Left lung (tissue), 10 donors: ENCODE results near the gene ATXN7L3. TPM values are rescaled to one million over a fixed set of nuclear protein-coding genes. Genes with fewer than 3 reads are reported as not detected.

ENCODE experiments used
- ATAC-seq: fragments of 200-7000 bp; cut with Tn5 transposase; one replicate; pipeline ENCODE4 v1.9.1; 2020; ENCODE audit warnings: moderate library complexity
- DNase-seq, 4 donors: peaks; one replicate each; pipeline ENCODE4 v3.0.0-alpha.2; 2013 to 2020
- H3K27ac ChIP-seq, 2 donors: fragments of 200-600 bp; sonication (generic) in 1 of 2; one replicate each; pipeline versions ENCODE4 v1.5.0 to v1.8.0; 2020 to 2021
- H3K27me3 ChIP-seq, 2 donors: fragments of 200-600 bp; sonication (generic) in 1 of 2; one replicate each; pipeline versions ENCODE4 v1.5.0 to v1.8.0; 2020 to 2021
- H3K36me3 ChIP-seq, 2 donors: fragments of 200-600 bp; sonication (generic) in 1 of 2; one replicate each; pipeline versions ENCODE4 v1.5.0 to v1.8.0; 2020 to 2021
- H3K4me1 ChIP-seq, 2 donors: fragments of 200-600 bp; one replicate each; pipeline ENCODE4 v1.8.0; 2021
- H3K4me3 ChIP-seq, 2 donors: fragments of 200-600 bp; sonication (generic) in 1 of 2; one replicate each; pipeline versions ENCODE4 v1.5.0 to v1.8.0; 2020 to 2021; ENCODE audit warnings: mild to moderate bottlenecking in 1 of 2
- H3K9me3 ChIP-seq, 2 donors: fragments of 200-600 bp; sonication (generic) in 1 of 2; one replicate each; pipeline versions ENCODE4 v1.5.0 to v1.8.0; 2020 to 2021
- intact Hi-C, 2 donors: fragments of 100-400 bp; cut with DNase I; formaldehyde crosslinking; loops; one replicate each; pipeline versions ENCODE4 v1.11.2 to v1.14.2; 2022
- polyA plus RNA-seq, 6 donors: library from polyadenylated mRNA; unstranded; fragments of 120-200 nt; gene quantifications; one replicate each; pipeline ENCODE4 v1.2.1, GENCODE V29; 2013; ENCODE audit not compliant: insufficient read length in 6 of 6
- total RNA-seq, 2 donors: library from RNA; stranded (reverse); fragmentation: NEBNext Ultra II Directional; extraction: Animal tissue kit (Norgen Biotek cat#: 25700); gene quantifications; one replicate each; pipeline ENCODE4 v1.2.1, GENCODE V29; 2021
- TF ChIP-seq, protein P1 (sequence below), 2 donors: fragments of 200-600 bp; sonication (generic) in 1 of 2; IDR thresholded peaks; one replicate each; pipeline versions ENCODE4 v1.5.0 to v1.8.0; 2021; ENCODE audit warnings: antibody characterized with exemption in 2 of 2
- donor health status: DM: no; HTN: yes; CAD: no.
- donor health status: DM: no; HTN: no; CAD: no.

Gene ATXN7L3
- total and polyA plus RNA-seq, 8 donors: 51.3 to 81.8 (median 62.5) TPM

- H3K4me3 ChIP-seq: peak overlapping the region; percentile 67 to 80
- H3K27me3 ChIP-seq: no peaks in the 10 kb centered on the region
- H3K27ac ChIP-seq: peak overlapping the region; percentile 33 to 96
- intact Hi-C loops: loop anchor here in 1 of 2 donors (10.0 kb wide), 1 partner anchor 107 kb away; the partner anchor contains the start of gene SLC25A39
- TF ChIP-seq, protein P1, sequence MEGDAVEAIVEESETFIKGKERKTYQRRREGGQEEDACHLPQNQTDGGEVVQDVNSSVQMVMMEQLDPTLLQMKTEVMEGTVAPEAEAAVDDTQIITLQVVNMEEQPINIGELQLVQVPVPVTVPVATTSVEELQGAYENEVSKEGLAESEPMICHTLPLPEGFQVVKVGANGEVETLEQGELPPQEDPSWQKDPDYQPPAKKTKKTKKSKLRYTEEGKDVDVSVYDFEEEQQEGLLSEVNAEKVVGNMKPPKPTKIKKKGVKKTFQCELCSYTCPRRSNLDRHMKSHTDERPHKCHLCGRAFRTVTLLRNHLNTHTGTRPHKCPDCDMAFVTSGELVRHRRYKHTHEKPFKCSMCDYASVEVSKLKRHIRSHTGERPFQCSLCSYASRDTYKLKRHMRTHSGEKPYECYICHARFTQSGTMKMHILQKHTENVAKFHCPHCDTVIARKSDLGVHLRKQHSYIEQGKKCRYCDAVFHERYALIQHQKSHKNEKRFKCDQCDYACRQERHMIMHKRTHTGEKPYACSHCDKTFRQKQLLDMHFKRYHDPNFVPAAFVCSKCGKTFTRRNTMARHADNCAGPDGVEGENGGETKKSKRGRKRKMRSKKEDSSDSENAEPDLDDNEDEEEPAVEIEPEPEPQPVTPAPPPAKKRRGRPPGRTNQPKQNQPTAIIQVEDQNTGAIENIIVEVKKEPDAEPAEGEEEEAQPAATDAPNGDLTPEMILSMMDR (IDR thresholded peaks at IDR 0.05): no peak
- no peaks in the 10 kb centered on the region for H3K9me3 ChIP-seq
- peaks cover 0 to 44% of the 10 kb centered on the region in 2 donors for H3K36me3 ChIP-seq
- DNase-seq: no peak
- peaks cover 22 to 46% of the 10 kb centered on the region in 2 donors for H3K4me1 ChIP-seq
- ATAC-seq: no peak
These were observed 18.2 kb upstream of the ATXN7L3 start for GRCh38 chr17:44217738-44218343.

DNA sequence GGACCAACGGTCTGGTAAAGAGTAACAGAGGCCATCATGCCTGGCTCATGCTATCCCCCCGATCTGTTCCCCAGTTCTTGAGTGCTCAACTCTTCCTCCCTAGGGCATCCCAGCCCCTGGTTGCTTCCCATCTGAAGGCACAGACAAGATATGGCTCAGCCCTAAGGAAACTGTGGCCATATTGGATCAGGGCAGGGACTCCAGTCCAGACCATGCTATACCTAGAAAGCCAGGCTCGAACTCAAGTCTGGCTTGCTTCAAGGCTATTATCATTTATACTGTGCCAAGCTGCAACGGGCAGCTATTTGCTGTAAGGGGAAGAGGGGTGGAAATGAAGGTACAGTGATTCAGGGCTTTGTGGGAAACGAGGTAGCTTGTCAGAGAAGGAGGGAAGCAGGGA, 17.0 kb upstream of the ATXN7L3 start:
- Histone ChIP-seq H3K27ac (no peak overlapping the region), H3K27me3 (no peaks in the 10 kb centered on the region), H3K9me3 (no peaks in the 10 kb centered on the region), H3K4me3 (no peak overlapping the region), H3K4me1 (peaks cover 16 to 34% of the 10 kb centered on the region in 2 donors), H3K36me3 (peaks cover 0 to 54% of the 10 kb centered on the region in 2 donors)
- intact Hi-C loops: loop anchor here in 1 of 2 donors (10.0 kb wide), 1 partner anchor 108 kb away; the partner anchor contains the start of gene SLC25A39
- no peak for DNase-seq
- ATAC-seq: no peak
- TF ChIP-seq, protein P1 (IDR thresholded peaks at IDR 0.05): no peak

GRCh38 chr17:44216173-44216572, 16.5 kb upstream of the ATXN7L3 start:
- no peak for DNase-seq
- no peaks in the 10 kb centered on the region for H3K27me3 ChIP-seq
- H3K9me3 ChIP-seq: no peaks in the 10 kb centered on the region
- H3K4me1 ChIP-seq: peaks cover 16 to 34% of the 10 kb centered on the region in 2 donors
- H3K36me3 ChIP-seq: peaks cover 0 to 60% of the 10 kb centered on the region in 2 donors
- H3K4me3 ChIP-seq: no peak overlapping the region
- intact Hi-C loops: loop anchor here in 1 of 2 donors (10.0 kb wide), 1 partner anchor 109 kb away; the partner anchor contains the start of gene SLC25A39
- ATAC-seq: no peak
- H3K27ac ChIP-seq: no peak overlapping the region
- TF ChIP-seq, protein P1 (IDR thresholded peaks at IDR 0.05): no peak

DNA sequence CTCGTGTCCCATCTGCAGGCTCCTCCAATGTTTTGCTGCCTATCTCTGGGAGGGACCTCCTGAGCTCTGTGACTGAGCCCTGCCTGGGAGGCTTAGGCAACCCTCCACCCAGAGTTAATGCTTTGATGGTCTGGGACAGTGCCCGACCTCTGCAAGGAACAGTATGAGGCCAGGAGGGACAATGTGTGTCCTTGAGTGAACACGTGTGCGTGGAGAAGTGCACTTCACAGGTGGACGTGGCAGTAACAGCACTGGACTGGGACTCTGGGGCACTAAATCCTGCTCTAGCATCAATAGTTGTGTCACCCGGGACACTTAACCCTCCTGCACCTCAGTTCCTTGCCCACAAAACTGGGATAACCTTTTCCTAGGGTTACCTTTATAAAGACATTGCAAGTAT, 15.2 kb upstream of the ATXN7L3 start:
- peaks cover 0 to 71% of the 10 kb centered on the region in 2 donors for H3K36me3 ChIP-seq
- TF ChIP-seq, protein P1 (IDR thresholded peaks at IDR 0.05): no peak
- no peaks in the 10 kb centered on the region for H3K27me3 ChIP-seq
- H3K4me3 ChIP-seq: no peak overlapping the region
- ATAC-seq: no peak
- H3K9me3 ChIP-seq: no peaks in the 10 kb centered on the region
- intact Hi-C loops: loop anchor here (5.0 to 10.0 kb wide), 2 partner anchors 110 to 112 kb away; partner anchors contain the start of gene SLC25A39 (in 1 of the 2)
- H3K27ac ChIP-seq: no peak overlapping the region
- no peak for DNase-seq
- peaks cover 24 to 44% of the 10 kb centered on the region in 2 donors for H3K4me1 ChIP-seq

DNA sequence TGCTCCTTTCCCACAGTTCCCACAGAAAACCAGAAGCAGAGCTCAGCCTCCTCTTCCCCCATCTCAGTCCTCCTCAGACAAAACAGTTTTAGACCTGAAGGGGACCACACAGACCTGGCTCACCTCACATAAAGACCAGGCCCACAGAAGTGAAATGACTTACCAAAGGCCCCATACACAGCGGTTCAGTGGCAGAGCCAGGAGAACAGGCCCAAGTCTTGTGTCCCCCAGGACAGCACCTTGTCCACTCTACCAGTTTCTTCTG, 14.5 kb upstream of the ATXN7L3 start:
- intact Hi-C loops: loop anchor here (5.0 to 10.0 kb wide), 2 partner anchors 111 to 113 kb away; partner anchors contain the start of gene SLC25A39 (in 1 of the 2)
- ATAC-seq: no peak
- H3K4me3 ChIP-seq: no peak overlapping the region
- H3K27me3 ChIP-seq: no peaks in the 10 kb centered on the region
- no peaks in the 10 kb centered on the region for H3K9me3 ChIP-seq
- H3K4me1 ChIP-seq: peaks cover 24 to 51% of the 10 kb centered on the region in 2 donors
- TF ChIP-seq, protein P1 (IDR thresholded peaks at IDR 0.05): no peak
- DNase-seq: no peak
- no peak overlapping the region for H3K27ac ChIP-seq
- peaks cover 0 to 78% of the 10 kb centered on the region in 2 donors for H3K36me3 ChIP-seq
